NCI-H1930 (cell line): ENCODE measurements around the gene CEP76.
"Not testable (repeated sequence)": the region's sequence is repeated elsewhere in the genome, so short reads cannot be mapped to it uniquely, and the experiment has no call there.

Experiments used
- DNase-seq, 2 experiments: peaks; one replicate each; lab custom pipeline; 2025; lab: John Stamatoyannopoulos, UW

The CEP76 gene

DNA sequence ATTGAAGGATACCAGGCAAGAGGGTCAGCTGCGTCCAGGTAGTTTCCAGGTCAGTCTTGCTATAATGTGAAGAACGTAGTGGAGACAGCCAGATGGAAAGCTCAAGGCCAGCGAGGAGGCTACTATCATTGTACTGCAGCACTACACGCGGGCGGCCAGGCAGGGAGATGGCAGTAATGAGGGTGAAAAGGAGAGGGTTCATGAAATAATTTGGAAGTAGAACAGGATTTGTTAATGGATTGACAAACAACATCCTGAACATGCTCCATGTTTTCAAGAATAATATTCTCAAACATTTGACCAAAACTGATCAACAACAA, 61.7 kb downstream of the CEP76 start:
- no peak for DNase-seq

DNA sequence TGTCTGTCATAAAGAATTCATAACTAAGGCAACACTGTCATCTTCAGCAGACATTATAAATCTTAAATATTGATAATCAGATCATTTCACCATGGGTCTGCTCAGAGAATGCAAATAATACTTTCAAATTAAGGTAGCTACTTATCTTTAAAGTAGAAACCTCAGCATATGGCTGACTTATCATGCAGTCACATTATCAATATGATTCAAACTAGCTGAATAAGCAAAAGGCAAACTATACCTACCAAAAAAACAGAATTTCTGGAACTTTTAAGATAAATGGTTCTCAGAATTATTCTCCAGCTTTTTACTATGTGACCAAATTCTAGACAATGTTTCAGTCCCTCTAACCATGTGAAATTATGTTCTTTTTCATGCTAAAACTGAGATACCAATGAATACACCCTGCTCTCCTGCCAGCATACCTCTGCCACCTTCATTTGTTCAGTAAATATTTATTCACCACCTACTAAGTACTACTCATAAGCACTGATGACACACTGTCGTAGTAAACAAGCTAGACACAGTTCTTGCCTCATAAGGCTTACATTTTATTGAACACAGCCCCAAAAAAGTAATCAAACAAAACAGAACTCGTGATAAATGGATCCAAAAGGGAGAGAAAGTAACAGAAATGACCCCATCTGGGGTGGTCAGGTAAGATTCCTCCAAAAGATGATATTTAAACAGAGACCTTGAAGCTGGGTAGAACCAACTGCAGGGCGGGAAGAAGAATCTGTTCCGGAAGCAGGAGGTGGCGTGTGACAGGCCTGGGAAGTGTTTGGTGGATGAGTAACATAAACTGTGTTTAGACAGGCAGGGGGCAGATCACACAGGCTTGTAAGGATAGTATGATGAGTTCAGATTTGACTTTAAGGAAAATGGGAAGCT, 62.3 kb downstream of the CEP76 start:
- DNase-seq, result no peak

- no peak for DNase-seq
Observed at GRCh38 chr18:12638644-12639124, 63.8 kb downstream of the CEP76 start.

- no peak for DNase-seq
Observed at GRCh38 chr18:12637901-12638643, 64.5 kb downstream of the CEP76 start.

GRCh38 chr18:12637393-12637792, 65.1 kb downstream of the CEP76 start:
- DNase-seq, result no peak

DNA sequence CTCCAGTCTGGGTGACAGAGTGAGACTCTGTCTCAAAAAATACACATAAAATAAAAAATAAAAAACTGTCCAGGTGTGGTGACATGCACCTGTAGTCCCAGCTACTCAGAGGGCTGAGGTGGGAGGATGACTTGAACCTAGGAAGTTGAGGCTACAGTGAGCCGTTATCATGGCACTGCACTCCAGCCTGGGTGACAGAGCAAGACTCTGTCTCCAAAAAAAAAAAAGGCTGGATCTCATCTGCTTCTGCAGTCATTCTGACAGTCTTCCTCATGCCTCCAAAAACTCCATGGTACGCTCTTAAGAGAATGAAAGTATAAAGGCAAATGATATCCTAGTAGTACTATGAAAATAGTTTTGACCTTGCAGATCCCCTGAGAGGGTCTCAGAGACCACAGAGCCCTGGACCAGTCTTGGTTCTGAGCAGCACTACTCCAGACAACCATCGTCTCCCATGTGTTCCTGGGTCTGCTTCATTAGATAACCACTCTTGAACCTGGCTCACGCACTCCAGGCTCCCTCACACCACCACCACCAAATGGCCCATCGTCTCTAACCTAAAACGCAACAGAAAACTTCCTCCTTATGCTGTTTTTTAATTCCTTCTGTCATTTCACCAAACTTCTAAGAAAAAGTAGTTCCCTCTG, 70.6 kb downstream of the CEP76 start:
- no peak for DNase-seq

GRCh38 chr18:12630136-12630535, 72.4 kb downstream of the CEP76 start:
- no peak for DNase-seq

GRCh38 chr18:12628706-12629702, 73.5 kb downstream of the CEP76 start:
- DNase-seq, result no peak

DNA sequence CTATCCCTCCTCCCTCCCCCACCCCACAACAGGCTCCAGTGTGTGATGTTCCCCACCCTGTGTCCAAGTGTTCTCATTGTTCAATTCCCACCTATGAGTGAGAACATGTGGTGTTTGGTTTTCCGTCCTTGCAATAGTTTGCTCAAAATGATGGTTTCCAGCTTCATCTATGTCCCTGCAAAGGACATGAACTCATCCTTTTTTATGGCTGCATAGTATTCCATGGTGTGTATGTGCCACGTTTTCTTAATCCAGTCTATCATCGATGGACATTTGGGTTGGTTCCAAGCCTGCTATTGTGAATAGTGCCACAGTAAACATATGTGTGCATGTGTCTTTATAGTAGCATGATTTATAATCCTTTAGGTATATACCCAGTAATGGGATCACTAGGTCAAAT, 75.3 kb downstream of the CEP76 start:
- DNase-seq, result not testable (repeated sequence)

GRCh38 chr18:12625241-12625640, 77.3 kb downstream of the CEP76 start:
- no peak for DNase-seq
